CD4-positive, alpha-beta T cell treated with Interleukin-6 for 4 hours (primary cell): ENCODE results near the gene S100A9.
"Not testable (repeated sequence)": the region's sequence is repeated elsewhere in the genome, so short reads cannot be mapped to it uniquely, and the experiment has no call there.

Experiments used
- DNase-seq: peaks from one replicate; pipeline ENCODE4 v3.0.0-alpha.2; 2020; ENCODE audit warnings: mixed read lengths

The S100A9 gene

GRCh38 chr1:153345187-153346076 is 12.2 kb upstream of the S100A9 start:
- DNase-seq = no peak

GRCh38 chr1:153346077-153346723 is 11.5 kb upstream of the S100A9 start:
- no peak for DNase-seq

- not testable (repeated sequence) for DNase-seq
These were observed 10.6 kb upstream of the S100A9 start for GRCh38 chr1:153347049-153347448.

- DNase-seq = no peak
These were observed 9.8 kb upstream of the S100A9 start for GRCh38 chr1:153347856-153348255.

DNA sequence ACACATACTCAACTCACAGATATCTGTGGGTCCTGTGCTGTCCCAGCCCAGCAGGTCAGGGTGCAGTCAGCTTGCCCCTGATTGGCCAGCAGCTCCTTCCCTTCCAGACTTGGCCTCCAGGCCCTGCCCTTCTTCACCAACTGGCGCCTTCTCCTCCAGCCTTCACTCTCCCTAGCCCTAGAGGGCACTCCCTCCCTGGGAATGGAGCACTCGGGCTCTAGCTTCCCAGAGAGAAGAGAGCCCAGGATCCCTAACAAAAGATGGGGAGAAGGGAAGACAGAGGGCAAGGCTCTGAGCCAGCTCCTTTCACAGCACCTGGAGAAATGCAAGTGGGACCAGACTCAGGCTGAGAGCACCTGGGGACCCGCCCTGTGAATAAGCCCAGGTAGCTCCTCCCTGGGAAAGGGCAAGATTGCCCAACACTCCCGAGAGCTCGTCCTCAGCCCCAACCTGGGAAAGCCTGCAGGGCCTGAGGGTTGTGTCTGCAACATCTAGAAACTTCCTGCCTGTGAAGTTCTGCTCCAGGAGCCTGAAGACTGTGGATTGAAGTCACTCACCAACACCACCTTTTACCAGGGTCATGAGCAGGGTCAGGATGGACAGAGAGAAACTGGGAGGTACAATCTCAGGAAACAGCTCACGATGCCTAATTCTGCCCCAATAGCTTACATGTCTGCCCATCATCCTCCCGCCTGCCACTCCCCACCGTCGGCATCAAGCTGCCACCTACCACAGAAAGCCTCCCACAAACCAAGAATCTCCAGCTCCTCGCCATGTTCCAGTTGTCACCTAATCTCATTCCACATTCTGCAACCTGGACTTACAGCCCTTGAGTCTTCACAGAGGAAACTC is 8.9 kb upstream of the S100A9 start, which contains the start of gene PGLYRP4:
TSS of gene PGLYRP4 (minus strand) at position 331 of the 852 bp plus-strand sequence. CDS start 909 bp downstream, outside the sequence.
- DNase-seq = no peak

DNA sequence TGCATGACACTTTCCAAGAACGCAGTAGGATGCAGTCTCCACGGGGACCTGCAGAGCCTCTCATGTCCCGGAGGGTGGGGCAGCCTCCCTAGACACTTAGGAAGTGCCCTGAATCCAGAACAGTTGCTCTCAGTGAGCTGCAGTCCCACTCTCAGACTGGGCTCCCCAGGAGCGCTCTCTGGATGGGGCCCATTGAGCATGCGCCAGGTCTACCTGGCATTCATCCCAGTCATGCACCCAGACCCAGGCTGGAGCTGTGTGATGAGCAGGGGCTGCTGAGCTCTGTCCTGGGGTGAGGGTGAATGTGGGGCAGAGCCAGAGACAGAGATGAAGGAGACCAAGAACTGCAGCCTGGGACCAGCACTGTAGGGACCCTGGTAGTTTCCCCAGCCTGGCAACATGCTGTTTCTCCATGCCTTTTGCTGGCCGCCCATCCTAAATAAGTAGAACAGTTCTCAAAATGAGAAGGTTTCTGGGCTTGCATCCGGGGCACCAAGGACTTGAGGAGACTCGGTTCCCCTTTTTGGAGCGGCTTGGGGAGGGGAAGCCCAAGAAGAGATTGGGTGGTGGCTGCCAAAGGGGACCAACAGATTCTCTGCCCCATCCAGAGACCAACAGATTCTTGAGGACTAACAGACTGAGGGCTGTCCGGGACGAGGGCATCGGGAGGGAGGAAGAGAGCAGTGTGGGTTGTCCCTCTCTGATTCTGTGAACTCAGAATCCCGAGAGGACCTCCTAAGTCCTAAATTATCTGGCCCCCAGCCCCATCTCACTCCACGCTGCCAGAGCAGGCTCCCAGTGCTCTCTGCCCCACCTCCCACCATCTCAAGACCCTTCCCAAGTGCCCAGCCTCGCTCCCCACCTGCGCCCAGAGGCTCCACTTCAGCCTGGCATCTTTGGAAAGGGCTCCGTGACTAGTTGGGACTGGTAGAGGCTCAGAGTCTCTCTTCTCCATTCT is 8.0 kb upstream of the S100A9 start:
- DNase-seq = no peak

GRCh38 chr1:153350321-153350957 is 7.2 kb upstream of the S100A9 start:
- no peak for DNase-seq

DNA sequence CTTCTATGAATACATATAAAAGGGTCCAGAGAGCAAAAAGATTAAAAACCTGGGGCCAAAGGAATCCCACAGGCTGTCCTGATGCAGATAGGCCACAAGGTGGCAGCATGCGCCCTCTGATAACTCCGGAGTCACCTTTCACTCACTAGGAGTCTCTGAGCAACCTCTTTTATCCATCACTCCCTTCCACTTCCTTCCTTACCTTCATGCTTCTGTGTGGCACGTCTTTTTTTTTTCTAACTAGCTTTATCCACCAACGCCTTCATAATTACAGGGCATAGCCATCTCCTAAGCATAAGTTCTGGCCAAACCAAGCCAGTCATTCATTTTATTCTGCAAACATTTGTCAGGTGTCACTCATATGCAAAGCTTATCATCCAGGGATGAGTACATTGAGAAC is 5.1 kb upstream of the S100A9 start:
- DNase-seq = peak; percentile 69

DNA sequence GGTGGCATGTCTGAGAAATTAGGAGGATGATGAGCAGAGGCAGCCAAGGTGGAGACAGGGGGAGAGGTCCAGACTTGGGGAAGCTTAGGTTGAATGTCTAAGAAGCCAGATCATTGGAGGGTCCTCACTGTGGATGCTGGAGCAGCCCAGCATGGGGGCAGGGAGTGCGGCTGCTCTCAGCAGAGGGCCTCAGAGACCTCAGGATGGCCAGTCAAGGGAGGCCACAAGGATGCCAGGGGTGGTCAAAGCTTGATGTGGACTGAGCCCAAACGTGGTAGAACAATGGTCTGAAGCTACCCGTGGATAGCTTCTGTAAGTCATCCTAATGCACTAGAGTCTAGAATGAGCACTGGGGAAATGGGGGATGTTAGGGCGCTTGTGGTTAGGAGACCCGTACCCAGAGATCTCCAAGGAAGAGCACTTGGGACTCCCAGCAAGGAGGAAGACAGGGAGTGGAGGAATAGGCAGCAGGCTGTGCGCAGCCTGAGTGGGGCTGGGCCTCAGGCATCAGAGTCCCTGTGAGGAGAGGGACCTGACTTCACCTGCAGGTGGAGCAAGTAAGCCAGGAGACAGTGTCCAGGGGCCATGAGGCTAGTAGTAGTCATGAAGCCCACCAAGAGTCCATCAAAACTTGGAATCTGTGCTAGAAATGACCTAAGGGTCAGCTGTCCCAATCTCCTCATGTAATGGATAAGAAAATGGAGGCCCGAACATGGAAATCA is 4.3 kb upstream of the S100A9 start:
- no peak for DNase-seq

DNA sequence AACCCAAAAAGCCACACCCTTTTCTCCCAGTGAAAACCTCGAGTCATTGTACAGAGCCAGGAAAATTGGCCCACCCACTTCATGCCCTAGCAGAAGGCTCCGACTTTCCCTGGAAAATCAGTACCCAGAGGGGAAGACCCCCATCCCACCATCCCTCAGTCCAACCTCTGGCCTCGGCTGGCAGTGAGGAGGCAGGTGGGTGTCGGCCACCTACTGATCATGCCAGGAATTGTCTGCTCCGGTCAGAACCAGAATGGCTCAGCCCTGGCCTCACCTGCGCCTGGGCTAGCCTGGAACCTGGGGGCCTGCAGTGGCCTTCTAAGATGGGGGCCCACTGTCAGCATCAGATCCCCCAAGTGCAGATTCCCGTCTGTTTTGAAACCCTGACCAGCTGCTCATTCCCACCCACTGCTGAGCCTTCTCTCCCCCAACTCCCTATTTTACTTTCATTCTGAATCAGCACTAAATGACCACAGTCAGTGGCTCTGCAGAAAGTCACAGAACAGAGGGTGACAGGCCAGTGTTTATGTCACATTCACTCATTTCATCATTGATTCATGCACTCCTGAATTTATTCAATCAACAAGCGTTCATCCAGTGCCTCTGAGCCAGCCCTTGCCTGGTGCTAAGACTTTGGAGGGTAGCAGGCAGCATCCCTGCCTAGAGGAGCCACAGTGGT is 3.0 kb upstream of the S100A9 start:
- DNase-seq = no peak

DNA sequence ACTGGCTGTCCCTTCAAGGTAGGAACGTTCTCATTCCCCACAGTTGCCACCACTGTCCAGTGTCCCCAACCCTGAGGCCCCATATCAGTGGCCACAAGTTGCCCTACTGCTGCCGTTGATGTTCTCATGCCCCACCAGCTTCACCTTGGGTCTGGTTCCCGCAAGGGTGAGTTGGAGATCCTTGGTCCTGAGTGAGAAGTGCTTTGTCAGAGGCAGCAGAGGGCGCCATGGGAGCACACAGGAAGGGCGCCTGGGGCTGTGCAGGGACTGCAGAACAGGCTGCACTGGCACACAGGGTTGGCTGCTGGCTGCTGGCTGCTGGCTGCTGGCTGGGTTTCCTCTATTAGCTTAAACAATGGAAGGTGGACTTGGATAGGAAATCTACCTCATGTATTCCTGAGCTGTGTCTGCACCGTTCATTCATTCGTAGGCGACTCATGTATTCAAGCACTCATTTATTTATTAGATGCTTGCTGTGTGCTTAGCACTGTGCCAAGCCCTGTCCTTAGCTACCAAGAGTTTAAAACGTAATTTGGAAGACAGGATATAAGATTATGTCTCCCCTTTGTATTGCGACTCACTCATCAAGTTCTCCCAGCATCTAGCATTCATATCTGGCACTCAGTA is 2.1 kb upstream of the S100A9 start:
- peak; percentile 43 for DNase-seq

GRCh38 chr1:153356392-153357075 is 1.1 kb upstream of the S100A9 start:
- DNase-seq = no peak

- peak; percentile 29 for DNase-seq
These were observed 390 bp upstream of the S100A9 start for GRCh38 chr1:153357076-153357852.

GRCh38 chr1:153358691-153358975 is 979 bp downstream of the S100A9 start:
- DNase-seq = no peak

- DNase-seq = no peak
These were observed 1.6 kb downstream of the S100A9 start for GRCh38 chr1:153359241-153359640.

DNA sequence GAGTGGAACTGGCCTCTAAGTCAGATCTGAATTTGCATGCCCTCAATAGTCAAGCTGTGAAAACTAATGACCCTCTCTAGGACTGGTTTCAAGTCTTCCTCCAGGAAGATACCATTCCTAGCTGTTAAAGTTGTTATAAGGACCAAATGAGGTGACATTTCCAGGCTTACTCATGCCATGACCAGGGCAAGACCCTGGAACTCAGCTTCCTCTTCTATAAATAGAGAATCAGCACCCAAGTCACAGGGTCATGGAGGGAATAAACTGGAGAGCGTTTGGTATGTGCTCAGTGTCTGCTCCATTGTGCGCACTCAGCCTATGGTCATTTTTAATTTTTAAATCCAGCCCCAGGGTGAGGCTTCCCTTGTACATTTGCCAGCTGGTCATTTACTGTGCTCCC is 2.5 kb downstream of the S100A9 start:
- DNase-seq = no peak

GRCh38 chr1:153360592-153361479 is 3.2 kb downstream of the S100A9 start:
- DNase-seq = no peak
